Neural crest cell (in vitro differentiated cells): ENCODE data around the gene DHH. TPM values are rescaled to one million over a fixed set of nuclear protein-coding genes. Genes with fewer than 3 reads are reported as not detected.

Experiments used
- DNase-seq: peaks from one replicate; pipeline ENCODE4 v3.0.0; 2021; ENCODE audit warnings: low read depth, mixed read lengths, low spot score
- H3K27ac Mint-ChIP-seq: one replicate; pipeline ENCODE4 v1.8.0; 2021; ENCODE audit warnings: mild to moderate bottlenecking, mixed read lengths; ENCODE audit not compliant: unreplicated experiment
- H3K27me3 Mint-ChIP-seq: 2 replicates; pipeline ENCODE4 v1.8.0; 2021; ENCODE audit warnings: low read depth, mild to moderate bottlenecking, mixed read lengths
- H3K36me3 Mint-ChIP-seq: 2 replicates; pipeline ENCODE4 v1.8.0; 2021; ENCODE audit warnings: low read depth, mild to moderate bottlenecking, mixed read lengths
- H3K4me1 Mint-ChIP-seq: 2 replicates; pipeline ENCODE4 v1.8.0; 2021; ENCODE audit warnings: mixed read lengths
- H3K4me3 Mint-ChIP-seq: one replicate; pipeline ENCODE4 v1.8.0; 2021; ENCODE audit warnings: mild to moderate bottlenecking, mixed read lengths
- H3K9me3 Mint-ChIP-seq: 2 replicates; pipeline ENCODE4 v1.8.0; 2021; ENCODE audit warnings: mixed read lengths
- total RNA-seq: library from RNA; stranded (reverse); gene quantifications from 2 replicates; pipeline ENCODE4 v1.2.1, GENCODE V29; 2021
- TF ChIP-seq, protein P1 (sequence below): fragments of 200-600 bp; sonication (generic); conservative IDR thresholded peaks from 2 replicates; pipeline ENCODE4 v1.5.0; 2021; ENCODE audit warnings: antibody characterized with exemption, mild to moderate bottlenecking

Gene DHH
- total RNA-seq, 1 donor from 2014 or later: 1.5 TPM

DNA sequence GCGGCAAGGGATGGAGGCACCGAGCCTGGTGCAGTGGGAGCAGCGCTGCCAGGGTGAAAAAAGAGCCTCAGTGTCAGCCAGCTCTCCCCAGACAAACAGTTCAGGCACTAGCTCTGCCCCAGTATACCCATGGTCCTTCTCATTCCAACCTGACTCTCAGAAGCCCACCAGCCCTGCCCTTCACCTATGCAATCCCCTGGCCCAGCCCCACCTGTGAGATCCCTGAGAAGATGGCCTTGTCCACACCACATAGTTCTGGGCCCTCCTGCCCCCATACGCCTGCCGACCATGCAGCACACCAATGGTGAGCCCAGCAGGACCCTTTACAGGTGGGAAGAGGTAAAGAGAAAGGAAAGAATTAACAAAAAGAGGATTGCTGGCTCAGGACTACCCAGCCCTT, 40.5 kb downstream of the DHH start:
- H3K36me3 Mint-ChIP-seq: peaks cover 11% of the 10 kb centered on the region
- DNase-seq: no peak
- H3K27ac Mint-ChIP-seq: no peak overlapping the region
- H3K27me3 Mint-ChIP-seq: no peaks in the 10 kb centered on the region
- no peak overlapping the region for H3K4me3 Mint-ChIP-seq
- TF ChIP-seq, protein P1, sequence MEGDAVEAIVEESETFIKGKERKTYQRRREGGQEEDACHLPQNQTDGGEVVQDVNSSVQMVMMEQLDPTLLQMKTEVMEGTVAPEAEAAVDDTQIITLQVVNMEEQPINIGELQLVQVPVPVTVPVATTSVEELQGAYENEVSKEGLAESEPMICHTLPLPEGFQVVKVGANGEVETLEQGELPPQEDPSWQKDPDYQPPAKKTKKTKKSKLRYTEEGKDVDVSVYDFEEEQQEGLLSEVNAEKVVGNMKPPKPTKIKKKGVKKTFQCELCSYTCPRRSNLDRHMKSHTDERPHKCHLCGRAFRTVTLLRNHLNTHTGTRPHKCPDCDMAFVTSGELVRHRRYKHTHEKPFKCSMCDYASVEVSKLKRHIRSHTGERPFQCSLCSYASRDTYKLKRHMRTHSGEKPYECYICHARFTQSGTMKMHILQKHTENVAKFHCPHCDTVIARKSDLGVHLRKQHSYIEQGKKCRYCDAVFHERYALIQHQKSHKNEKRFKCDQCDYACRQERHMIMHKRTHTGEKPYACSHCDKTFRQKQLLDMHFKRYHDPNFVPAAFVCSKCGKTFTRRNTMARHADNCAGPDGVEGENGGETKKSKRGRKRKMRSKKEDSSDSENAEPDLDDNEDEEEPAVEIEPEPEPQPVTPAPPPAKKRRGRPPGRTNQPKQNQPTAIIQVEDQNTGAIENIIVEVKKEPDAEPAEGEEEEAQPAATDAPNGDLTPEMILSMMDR: no peak
- H3K4me1 Mint-ChIP-seq: peaks cover 41% of the 10 kb centered on the region
- H3K9me3 Mint-ChIP-seq: no peaks in the 10 kb centered on the region

DNA sequence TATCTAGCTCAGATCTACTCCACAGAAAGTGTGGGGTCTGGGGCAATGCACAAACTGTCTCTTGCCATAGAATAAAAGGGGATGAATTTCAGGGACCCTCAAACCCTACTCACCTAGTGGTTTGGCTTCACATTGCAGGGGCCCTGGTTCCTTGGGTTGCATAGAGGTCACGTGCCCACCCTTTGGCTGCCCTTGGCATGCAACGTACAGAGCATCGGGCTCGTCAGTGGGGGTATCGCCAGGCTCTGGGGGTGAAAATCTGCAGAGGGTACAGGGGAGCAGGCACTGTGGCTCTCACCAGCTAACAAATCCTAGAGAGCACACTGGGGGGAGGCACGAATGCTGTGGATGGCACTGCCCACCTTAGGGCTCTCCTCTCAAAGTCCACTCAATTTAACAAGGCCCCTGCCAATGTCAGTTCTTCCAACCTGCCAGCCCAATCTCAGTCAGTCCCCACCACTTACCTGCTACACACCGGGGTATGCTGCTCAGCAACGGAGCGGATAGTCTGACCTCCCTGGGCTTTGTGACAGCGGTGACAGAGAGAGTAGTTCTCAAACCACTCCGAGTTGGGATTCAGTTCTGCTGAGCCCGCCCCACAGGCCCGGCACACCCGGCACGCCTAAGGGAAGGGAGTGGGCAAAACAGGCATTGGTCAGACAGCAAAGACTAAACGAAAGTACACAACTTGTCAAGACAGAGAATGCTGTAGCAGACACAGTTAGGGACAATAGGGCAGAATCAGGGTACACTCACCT, 42.0 kb downstream of the DHH start:
- H3K4me1 Mint-ChIP-seq: peaks cover 27% of the 10 kb centered on the region
- DNase-seq: no peak
- H3K27ac Mint-ChIP-seq: no peak overlapping the region
- H3K36me3 Mint-ChIP-seq: peaks cover 18% of the 10 kb centered on the region
- TF ChIP-seq, protein P1: no peak
- H3K9me3 Mint-ChIP-seq: no peaks in the 10 kb centered on the region
- H3K4me3 Mint-ChIP-seq: no peak overlapping the region
- no peaks in the 10 kb centered on the region for H3K27me3 Mint-ChIP-seq

DNA sequence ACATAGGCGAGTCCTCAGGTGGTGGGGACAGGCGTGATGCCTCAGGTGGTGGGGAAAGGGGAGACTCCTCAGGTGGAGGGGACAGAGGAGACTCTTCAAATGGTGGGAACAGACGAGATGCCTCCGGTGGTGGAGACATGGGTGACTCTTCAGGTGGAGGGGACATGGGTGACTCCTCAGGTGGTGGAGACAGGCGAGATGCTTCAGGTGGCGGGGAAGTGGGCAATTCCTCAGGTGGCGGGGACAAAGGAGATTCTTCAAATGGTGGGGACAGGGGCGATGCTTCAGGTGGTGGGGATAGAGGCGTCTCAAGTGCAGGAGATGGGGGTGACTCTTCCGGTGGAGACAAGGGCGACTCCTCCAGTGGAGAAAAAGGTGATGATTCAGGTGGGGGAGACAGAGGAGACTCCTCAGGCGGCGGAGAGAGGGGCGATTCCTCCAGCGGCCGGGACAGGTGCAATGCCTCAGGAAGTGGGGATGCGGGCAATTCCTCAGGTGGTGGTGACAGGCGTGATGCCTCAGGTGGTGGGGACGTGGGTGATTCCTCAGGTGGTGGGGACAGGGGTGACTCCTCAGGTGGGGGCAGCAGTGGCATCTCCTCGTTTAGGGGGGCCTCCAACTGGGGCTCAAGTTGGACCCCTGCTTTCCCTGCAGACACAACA, 42.7 kb downstream of the DHH start:
- no peak overlapping the region for H3K4me3 Mint-ChIP-seq
- DNase-seq: no peak
- no peaks in the 10 kb centered on the region for H3K27me3 Mint-ChIP-seq
- H3K27ac Mint-ChIP-seq: peak overlapping the region; percentile 12
- TF ChIP-seq, protein P1: no peak
- H3K4me1 Mint-ChIP-seq: peaks cover 19% of the 10 kb centered on the region
- H3K9me3 Mint-ChIP-seq: no peaks in the 10 kb centered on the region
- peaks cover 18% of the 10 kb centered on the region for H3K36me3 Mint-ChIP-seq

DNA sequence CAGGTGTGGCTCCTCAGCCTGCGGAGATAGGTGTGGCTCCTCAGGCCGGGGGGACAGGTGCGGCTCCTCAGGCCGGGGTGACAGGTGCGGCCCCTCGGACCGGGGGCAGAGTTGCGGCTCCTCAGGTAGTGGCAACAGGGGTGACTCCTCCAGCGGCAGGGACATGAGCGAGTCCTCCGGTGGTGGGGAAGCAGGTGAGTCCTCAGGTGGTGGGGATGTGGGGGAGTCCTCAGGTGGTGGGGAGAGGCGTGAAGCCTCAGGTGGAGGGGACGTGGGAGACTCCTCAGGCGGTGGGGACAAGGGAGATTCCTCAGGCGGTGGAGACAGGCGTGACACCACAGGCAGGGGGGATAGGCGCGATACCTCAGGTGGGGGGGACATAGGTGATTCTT, 43.2 kb downstream of the DHH start:
- peaks cover 18% of the 10 kb centered on the region for H3K36me3 Mint-ChIP-seq
- no peaks in the 10 kb centered on the region for H3K27me3 Mint-ChIP-seq
- TF ChIP-seq, protein P1: no peak

DNA sequence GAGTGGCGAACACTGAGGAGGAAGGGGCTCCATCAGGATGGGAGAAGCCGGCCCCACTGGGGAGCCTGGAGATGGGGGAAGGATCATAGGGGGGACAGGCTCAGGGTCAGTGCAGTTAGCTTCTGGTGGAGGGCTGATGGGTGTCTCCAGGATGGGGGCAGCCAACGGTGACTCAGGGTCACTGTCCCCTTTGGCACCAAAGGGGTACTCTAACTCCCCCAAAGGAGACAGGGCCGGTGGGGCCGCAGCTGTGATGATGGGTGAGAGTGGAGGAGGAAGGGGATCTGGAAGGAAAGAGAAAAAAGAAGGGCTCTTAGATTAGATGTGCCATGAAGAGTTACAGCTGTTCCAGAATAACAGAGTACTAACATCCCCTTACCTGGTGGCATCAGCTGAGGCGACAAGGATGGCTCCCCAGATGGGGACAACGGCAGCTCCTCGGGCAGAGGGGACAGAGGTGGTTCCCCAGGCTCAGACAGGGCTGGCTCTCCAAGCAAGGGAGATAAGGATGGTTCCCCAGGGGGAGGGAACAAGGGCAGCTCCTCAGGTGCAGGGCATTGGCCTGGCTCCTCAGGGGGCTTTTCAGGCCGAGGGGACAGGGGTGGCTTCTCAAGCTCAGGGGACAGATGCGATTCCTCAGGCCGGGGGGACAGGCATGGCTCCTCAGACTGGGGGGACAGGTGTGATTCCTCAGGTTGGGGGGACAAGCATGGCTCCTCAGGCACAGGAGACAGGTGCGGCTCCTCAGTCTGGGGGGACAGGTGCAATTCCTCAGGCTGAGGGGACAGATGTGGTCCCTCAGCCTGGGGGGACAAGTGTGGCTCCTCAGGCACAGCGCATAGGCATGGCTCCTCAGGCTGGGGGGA, 43.9 kb downstream of the DHH start:
- H3K27ac Mint-ChIP-seq: no peak overlapping the region
- TF ChIP-seq, protein P1: no peak
- peaks cover 18% of the 10 kb centered on the region for H3K36me3 Mint-ChIP-seq
- peaks cover 8% of the 10 kb centered on the region for H3K4me1 Mint-ChIP-seq
- H3K27me3 Mint-ChIP-seq: no peaks in the 10 kb centered on the region
- no peak for DNase-seq
- no peaks in the 10 kb centered on the region for H3K9me3 Mint-ChIP-seq
- H3K4me3 Mint-ChIP-seq: no peak overlapping the region

More for the DNA sequence above, 43.2 kb downstream of the DHH start:
- Mint-ChIP-seq H3K4me3 (no peak overlapping the region), H3K4me1 (peaks cover 14% of the 10 kb centered on the region), H3K9me3 (no peaks in the 10 kb centered on the region), H3K27ac (no peak overlapping the region)
- DNase-seq: no peak
